Endodermal cell (in vitro differentiated cells): ENCODE measurements around the gene PRSS12. TPM values are rescaled to one million over a fixed set of nuclear protein-coding genes. Genes with fewer than 3 reads are reported as not detected.

Experiments
- DNase-seq: peaks from one replicate; pipeline ENCODE4 v3.0.0-alpha.2; 2017
- H3K27ac ChIP-seq: 2 replicates; pipeline ENCODE4 v1.5.1; 2013; ENCODE audit warnings: mild to moderate bottlenecking, low read depth, low read length, moderate library complexity
- H3K27me3 ChIP-seq: 2 replicates; pipeline ENCODE4 v1.6.1; 2013; ENCODE audit warnings: mild to moderate bottlenecking, low read length, moderate library complexity; ENCODE audit not compliant: insufficient read depth, control insufficient read depth, poor library complexity, severe bottlenecking
- H3K36me3 ChIP-seq: 2 replicates; pipeline ENCODE4 v1.7.0; 2013; ENCODE audit warnings: mild to moderate bottlenecking, low read length, moderate library complexity; ENCODE audit not compliant: control insufficient read depth, insufficient read depth
- H3K4me1 ChIP-seq: one replicate; pipeline ENCODE4 v1.7.0; 2013; ENCODE audit warnings: low read length; ENCODE audit not compliant: control insufficient read depth, insufficient read depth
- H3K4me3 ChIP-seq: 2 replicates; pipeline ENCODE4 v1.5.1; 2013; ENCODE audit warnings: mild to moderate bottlenecking, low read length, moderate library complexity
- H3K9ac ChIP-seq: 2 replicates; pipeline ENCODE4 v1.6.1; 2013; ENCODE audit warnings: mild to moderate bottlenecking, low read length, moderate library complexity; ENCODE audit not compliant: poor library complexity, severe bottlenecking; ENCODE audit errors: extremely low read depth
- H3K9me3 ChIP-seq: 2 replicates; pipeline ENCODE4 v1.6.1; 2013; ENCODE audit warnings: mild to moderate bottlenecking, low read length, moderate library complexity; ENCODE audit not compliant: control insufficient read depth
- H3K27ac Mint-ChIP-seq: 2 replicates; pipeline ENCODE4 v1.8.0; 2020; ENCODE audit warnings: mixed read lengths
- H3K27me3 Mint-ChIP-seq: 2 replicates; pipeline ENCODE4 v1.8.0; 2021; ENCODE audit warnings: mild to moderate bottlenecking, mixed read lengths; ENCODE audit not compliant: insufficient read depth
- H3K36me3 Mint-ChIP-seq: 2 replicates; pipeline ENCODE4 v1.8.0; 2020; ENCODE audit warnings: low read depth, mixed read lengths
- H3K4me1 Mint-ChIP-seq: 2 replicates; pipeline ENCODE4 v1.8.0; 2020; ENCODE audit warnings: mixed read lengths
- H3K4me3 Mint-ChIP-seq: 2 replicates; pipeline ENCODE4 v1.8.0; 2020; ENCODE audit warnings: mild to moderate bottlenecking, moderate library complexity, mixed read lengths
- H3K9me3 Mint-ChIP-seq: 2 replicates; pipeline ENCODE4 v1.8.0; 2020; ENCODE audit warnings: mild to moderate bottlenecking, mixed read lengths
- WGBS, 2 experiments: methylation state at CpG; one replicate each; pipeline versions ENCODE4 v1.1.5 to v1.1.7; 2013; ENCODE audit warnings: missing lambda C conversion rate in 2 of 2, mixed read lengths in 1 of 2; ENCODE audit not compliant: insufficient coverage in 1 of 2, insufficient read length in 1 of 2; 5-methylcytosine and 5-hydroxymethylcytosine counted together
- total RNA-seq, 2 donors: library from RNA; stranded (reverse); fragmentation: NEBNext Ultra II Directional in 1 of 2; extraction: Animal tissue kit (Norgen Biotek cat#: 25700) in 1 of 2; gene quantifications; 2 replicates in 1 of 2; 3 replicates in 1 of 2; pipeline ENCODE4 v1.2.1, GENCODE V29; 2021
- TF ChIP-seq, protein P1 (sequence below): fragments of 200-600 bp; sonication (generic); conservative IDR thresholded peaks from 2 replicates; pipeline ENCODE4 v1.5.0; 2021; ENCODE audit warnings: antibody characterized with exemption, mild to moderate bottlenecking

Gene PRSS12
- total RNA-seq, 2 donors from 2014 or later: 4.1 to 5.3 TPM

GRCh38 chr4:118327554-118328241 is 25.1 kb downstream of the PRSS12 start:
- TF ChIP-seq, protein P1, sequence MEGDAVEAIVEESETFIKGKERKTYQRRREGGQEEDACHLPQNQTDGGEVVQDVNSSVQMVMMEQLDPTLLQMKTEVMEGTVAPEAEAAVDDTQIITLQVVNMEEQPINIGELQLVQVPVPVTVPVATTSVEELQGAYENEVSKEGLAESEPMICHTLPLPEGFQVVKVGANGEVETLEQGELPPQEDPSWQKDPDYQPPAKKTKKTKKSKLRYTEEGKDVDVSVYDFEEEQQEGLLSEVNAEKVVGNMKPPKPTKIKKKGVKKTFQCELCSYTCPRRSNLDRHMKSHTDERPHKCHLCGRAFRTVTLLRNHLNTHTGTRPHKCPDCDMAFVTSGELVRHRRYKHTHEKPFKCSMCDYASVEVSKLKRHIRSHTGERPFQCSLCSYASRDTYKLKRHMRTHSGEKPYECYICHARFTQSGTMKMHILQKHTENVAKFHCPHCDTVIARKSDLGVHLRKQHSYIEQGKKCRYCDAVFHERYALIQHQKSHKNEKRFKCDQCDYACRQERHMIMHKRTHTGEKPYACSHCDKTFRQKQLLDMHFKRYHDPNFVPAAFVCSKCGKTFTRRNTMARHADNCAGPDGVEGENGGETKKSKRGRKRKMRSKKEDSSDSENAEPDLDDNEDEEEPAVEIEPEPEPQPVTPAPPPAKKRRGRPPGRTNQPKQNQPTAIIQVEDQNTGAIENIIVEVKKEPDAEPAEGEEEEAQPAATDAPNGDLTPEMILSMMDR: no peak
- Mint-ChIP-seq H3K4me3 (no peak overlapping the region), H3K36me3 (no peaks in the 10 kb centered on the region), H3K27me3 (no peaks in the 10 kb centered on the region), H3K27ac (no peak overlapping the region), H3K9me3 (no peaks in the 10 kb centered on the region), H3K4me1 (peaks cover 9% of the 10 kb centered on the region)
- Histone ChIP-seq H3K9me3 (no peaks in the 10 kb centered on the region), H3K36me3 (no peaks in the 10 kb centered on the region), H3K27me3 (no peaks in the 10 kb centered on the region), H3K9ac (no peak overlapping the region), H3K27ac (no peak overlapping the region), H3K4me3 (no peak overlapping the region), H3K4me1 (no peaks in the 10 kb centered on the region)
- WGBS, 2 experiments: 92% methylated on average over 3 of the region's 4 CpGs; no CpG with 5 or more reads in 1 of the 2 experiments
- no peak for DNase-seq

DNA sequence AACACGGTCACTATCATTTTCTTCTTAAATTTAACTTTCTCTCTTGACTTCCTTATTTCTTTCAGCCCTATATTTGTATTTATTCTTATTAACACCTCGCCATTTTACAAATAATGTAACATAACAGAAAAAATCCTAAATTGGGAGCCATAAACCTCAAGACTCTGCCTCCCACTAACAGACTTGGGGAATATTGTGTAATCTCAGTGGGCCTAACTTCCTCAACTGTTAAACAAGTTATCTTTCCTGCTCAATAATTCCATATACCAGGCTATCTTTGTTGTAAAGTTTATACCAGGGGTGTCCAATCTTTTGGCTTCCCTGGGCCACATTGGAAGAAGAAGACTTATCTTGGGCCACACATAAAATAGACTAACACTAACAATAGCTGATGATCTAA is 26.2 kb downstream of the PRSS12 start:
- no peaks in the 10 kb centered on the region for H3K27me3 ChIP-seq
- TF ChIP-seq, protein P1: no peak
- WGBS, 2 experiments: 69% methylated on average over 2 of the region's 2 CpGs; no CpG with 5 or more reads in 1 of the 2 experiments
- H3K27ac ChIP-seq: no peak overlapping the region
- H3K9ac ChIP-seq: no peak overlapping the region
- no peaks in the 10 kb centered on the region for H3K9me3 ChIP-seq
- Mint-ChIP-seq H3K27ac (no peak overlapping the region), H3K9me3 (no peaks in the 10 kb centered on the region), H3K36me3 (no peaks in the 10 kb centered on the region), H3K4me3 (no peak overlapping the region), H3K4me1 (peaks cover 10% of the 10 kb centered on the region), H3K27me3 (no peaks in the 10 kb centered on the region)
- H3K36me3 ChIP-seq: no peaks in the 10 kb centered on the region
- no peak overlapping the region for H3K4me3 ChIP-seq
- no peak for DNase-seq
- H3K4me1 ChIP-seq: no peaks in the 10 kb centered on the region

GRCh38 chr4:118325431-118325830 is 27.4 kb downstream of the PRSS12 start:
- Histone ChIP-seq H3K4me3 (no peak overlapping the region), H3K4me1 (no peaks in the 10 kb centered on the region), H3K9ac (no peak overlapping the region), H3K27ac (no peak overlapping the region), H3K9me3 (no peaks in the 10 kb centered on the region), H3K27me3 (no peaks in the 10 kb centered on the region), H3K36me3 (no peaks in the 10 kb centered on the region)
- no peak for DNase-seq
- 40% methylated on average over 1 of the region's 1 CpG; no CpG with 5 or more reads in 1 of the 2 experiments for WGBS, 2 experiments
- no peak overlapping the region for H3K27ac Mint-ChIP-seq
- no peaks in the 10 kb centered on the region for H3K36me3 Mint-ChIP-seq
- H3K9me3 Mint-ChIP-seq: no peaks in the 10 kb centered on the region
- peaks cover 10% of the 10 kb centered on the region for H3K4me1 Mint-ChIP-seq
- H3K4me3 Mint-ChIP-seq: no peak overlapping the region
- TF ChIP-seq, protein P1: no peak
- H3K27me3 Mint-ChIP-seq: no peaks in the 10 kb centered on the region
